Epithelial cell of esophagus (primary cell): ENCODE results near the gene RAB42.

Experiments used
- DNase-seq: peaks from one replicate; pipeline ENCODE4 v3.0.0; 2010; ENCODE audit warnings: low read depth
- H3K4me3 ChIP-seq: 2 replicates; pipeline ENCODE4 v1.5.1; 2011; ENCODE audit warnings: mild to moderate bottlenecking, low read length, control low read depth
- CTCF ChIP-seq: IDR thresholded peaks from 2 replicates; pipeline ENCODE4 v1.5.1; 2011; ENCODE audit warnings: low read depth, mild to moderate bottlenecking, low read length, control low read depth, inconsistent platforms; ENCODE audit not compliant: insufficient read depth; ENCODE audit errors: missing control alignments

RAB42 gene

GRCh38 chr1:28591708-28592320 is at the start of gene RAB42:
Gene RAB42, plus strand, starts transcription at chr1:28592265. Its CDS starts 247 bp downstream, at chr1:28592512.
- no peak for TF ChIP-seq CTCF
- peak within 1 kb of the TSS; percentile 13 for H3K4me3 ChIP-seq
- no peak for DNase-seq

GRCh38 chr1:28545246-28545628 is 46.8 kb upstream of the RAB42 start:
- H3K4me3 ChIP-seq: no peak overlapping the region
- TF ChIP-seq CTCF: no peak
- DNase-seq: no peak

- no peak for TF ChIP-seq CTCF
- no peak overlapping the region for H3K4me3 ChIP-seq
- DNase-seq: no peak
These were observed 43.7 kb upstream of the RAB42 start for GRCh38 chr1:28548318-28548717.

GRCh38 chr1:28551381-28551780 is 40.7 kb upstream of the RAB42 start:
- no peak for DNase-seq
- TF ChIP-seq CTCF: no peak

GRCh38 chr1:28552758-28553663 is 39.1 kb upstream of the RAB42 start, which contains the start of gene TRNAU1AP:
Gene TRNAU1AP, plus strand, starts transcription at chr1:28553085. Its CDS starts 26 bp downstream, at chr1:28553111.
- H3K4me3 ChIP-seq: peak within 1 kb of the TSS; percentile 98
- no peak for TF ChIP-seq CTCF
- peak; percentile 98 for DNase-seq

More at GRCh38 chr1:28551381-28551780, 40.7 kb upstream of the RAB42 start:
- H3K4me3 ChIP-seq: no peak overlapping the region

GRCh38 chr1:28560886-28561285 is 31.2 kb upstream of the RAB42 start:
- no peak overlapping the region for H3K4me3 ChIP-seq
- TF ChIP-seq CTCF: no peak
- DNase-seq: no peak
